Measurements from ENCODE around the gene UBP1. TPM values are rescaled to one million over a fixed set of nuclear protein-coding genes. Genes with fewer than 3 reads are reported as not detected.

UBP1 gene
- total and polyA plus RNA-seq, 4 donors: 23.1 to 95.2 (median 45.9) TPM

GRCh38 chr3:33386631-33387030 lies 53.6 kb downstream of the UBP1 start:
- DNase-seq: no peak
- peaks cover 0 to 2% (median 0%) of the 10 kb centered on the region in 5 donors for H3K4me1 ChIP-seq (ENCODE audit: control insufficient read depth in 5 of 5, insufficient read depth in 5 of 5, low read length in 5 of 5)
- no peak overlapping the region for H3K9ac ChIP-seq (ENCODE audit: insufficient read depth in 1 of 2, low read length in 2 of 2)
- ATAC-seq (ENCODE audit: insufficient read depth, low FRiP score): no peak
- no peak for TF ChIP-seq CTCF (IDR thresholded peaks at IDR 0.05; ENCODE audit: control extremely low read depth, extremely low read depth)
- peaks cover 0 to 1% (median 0%) of the 10 kb centered on the region in 4 donors for H3K9me3 ChIP-seq (ENCODE audit: control insufficient read depth in 4 of 4, insufficient read depth in 3 of 4, low read length in 3 of 4)
- no peak overlapping the region for H3K27ac ChIP-seq (ENCODE audit: low read depth in 1 of 2, low read length in 1 of 2)
- H3K36me3 ChIP-seq (ENCODE audit: control insufficient read depth in 4 of 4, insufficient read depth in 4 of 4, low read length in 4 of 4): peaks cover 14 to 39% (median 20%) of the 10 kb centered on the region in 4 donors
- no peak overlapping the region for H3K4me3 ChIP-seq
- no peaks in the 10 kb centered on the region for H3K27me3 ChIP-seq (ENCODE audit: control insufficient read depth in 3 of 3, insufficient read depth in 3 of 3, low read length in 2 of 3)
- 65 to 83% methylated on average over 1 of the region's 1 CpG for WGBS, 2 donors

- Histone ChIP-seq H3K4me1 (ENCODE audit: control insufficient read depth in 5 of 5, insufficient read depth in 5 of 5, low read length in 5 of 5) (no peaks in the 10 kb centered on the region), H3K4me3 (no peak overlapping the region), H3K9ac (ENCODE audit: insufficient read depth in 1 of 2, low read length in 2 of 2) (no peak overlapping the region), H3K27ac (ENCODE audit: low read depth in 1 of 2, low read length in 1 of 2) (no peak overlapping the region), H3K36me3 (ENCODE audit: control insufficient read depth in 4 of 4, insufficient read depth in 4 of 4, low read length in 4 of 4) (peaks cover 12 to 37% (median 18%) of the 10 kb centered on the region in 4 donors), H3K9me3 (ENCODE audit: control insufficient read depth in 4 of 4, insufficient read depth in 3 of 4, low read length in 3 of 4) (peaks cover 0 to 1% (median 0%) of the 10 kb centered on the region in 4 donors), H3K27me3 (ENCODE audit: control insufficient read depth in 3 of 3, insufficient read depth in 3 of 3, low read length in 2 of 3) (no peaks in the 10 kb centered on the region)
- no peak for TF ChIP-seq CTCF (IDR thresholded peaks at IDR 0.05; ENCODE audit: control extremely low read depth, extremely low read depth)
- 46 to 70% methylated on average over 5 of the region's 5 CpGs for WGBS, 2 donors
- ATAC-seq (ENCODE audit: insufficient read depth, low FRiP score) (no peak), DNase-seq (no peak)
These were observed 54.8 kb downstream of the UBP1 start for GRCh38 chr3:33385423-33385822.

- DNase-seq (no peak), ATAC-seq (ENCODE audit: insufficient read depth, low FRiP score) (no peak)
- Histone ChIP-seq H3K27ac (ENCODE audit: low read depth in 1 of 2, low read length in 1 of 2) (no peak overlapping the region), H3K9ac (ENCODE audit: insufficient read depth in 1 of 2, low read length in 2 of 2) (no peak overlapping the region), H3K9me3 (ENCODE audit: control insufficient read depth in 4 of 4, insufficient read depth in 3 of 4, low read length in 3 of 4) (peaks cover 0 to 1% (median 0%) of the 10 kb centered on the region in 4 donors), H3K4me3 (no peak overlapping the region), H3K36me3 (ENCODE audit: control insufficient read depth in 4 of 4, insufficient read depth in 4 of 4, low read length in 4 of 4) (peaks cover 7 to 30% (median 12%) of the 10 kb centered on the region in 4 donors), H3K27me3 (ENCODE audit: control insufficient read depth in 3 of 3, insufficient read depth in 3 of 3, low read length in 2 of 3) (no peaks in the 10 kb centered on the region), H3K4me1 (ENCODE audit: control insufficient read depth in 5 of 5, insufficient read depth in 5 of 5, low read length in 5 of 5) (no peaks in the 10 kb centered on the region)
- WGBS, 2 donors: 97 to 98% methylated on average over 12 of the region's 12 CpGs
- no peak for TF ChIP-seq CTCF (IDR thresholded peaks at IDR 0.05; ENCODE audit: control extremely low read depth, extremely low read depth)
These were observed 56.3 kb downstream of the UBP1 start for GRCh38 chr3:33383951-33384350.

- DNase-seq (no peak), ATAC-seq (ENCODE audit: insufficient read depth, low FRiP score) (no peak)
- Histone ChIP-seq H3K4me1 (ENCODE audit: control insufficient read depth in 5 of 5, insufficient read depth in 5 of 5, low read length in 5 of 5) (no peaks in the 10 kb centered on the region), H3K27ac (ENCODE audit: low read depth in 1 of 2, low read length in 1 of 2) (no peak overlapping the region), H3K36me3 (ENCODE audit: control insufficient read depth in 4 of 4, insufficient read depth in 4 of 4, low read length in 4 of 4) (peaks cover 5 to 20% (median 8%) of the 10 kb centered on the region in 4 donors), H3K27me3 (ENCODE audit: control insufficient read depth in 3 of 3, insufficient read depth in 3 of 3, low read length in 2 of 3) (no peaks in the 10 kb centered on the region), H3K4me3 (no peak overlapping the region), H3K9me3 (ENCODE audit: control insufficient read depth in 4 of 4, insufficient read depth in 3 of 4, low read length in 3 of 4) (peaks cover 0 to 1% (median 0%) of the 10 kb centered on the region in 4 donors), H3K9ac (ENCODE audit: insufficient read depth in 1 of 2, low read length in 2 of 2) (no peak overlapping the region)
- TF ChIP-seq CTCF (IDR thresholded peaks at IDR 0.05; ENCODE audit: control extremely low read depth, extremely low read depth): no peak
- WGBS, 2 donors: 98% methylated on average over 3 of the region's 3 CpGs
These were observed 59.6 kb downstream of the UBP1 start for GRCh38 chr3:33380653-33381052.

All from lung (tissue), 12 donors.